ENCODE data around the gene CTXN1.
"Not testable (repeated sequence)": the region's sequence is repeated elsewhere in the genome, so short reads cannot be mapped to it uniquely, and the experiment has no call there.

The CTXN1 gene

GRCh38 chr19:7918615-7919421 lies 7.1 kb downstream of the CTXN1 start:
- 0 out of 2 replicates have a peak, but pooled peaks cover 3% of the 10 kb centered on the region for H3K36me3 ChIP-seq (ENCODE audit: control insufficient read depth, insufficient read depth, low read length)
- peaks cover 13% of the 10 kb centered on the region for H3K27me3 ChIP-seq (ENCODE audit: control insufficient read depth, insufficient read depth, low read length)
- H3K4me3 ChIP-seq (ENCODE audit: low read length) = no peak overlapping the region
- no peaks in the 10 kb centered on the region; the same call in 1 of the 2 replicates for H3K4me1 ChIP-seq (ENCODE audit: control insufficient read depth, insufficient read depth, low read length)
- H3K9me3 ChIP-seq (ENCODE audit: control insufficient read depth, insufficient read depth, low read length) = no peaks in the 10 kb centered on the region
- no CpG with 5 or more reads among the region's 42 CpGs for WGBS (ENCODE audit: insufficient coverage, insufficient read length)
- DNase-seq (ENCODE audit: low read depth, low spot score) = no peak
- H3K27ac ChIP-seq (ENCODE audit: low read length) = no peak overlapping the region

GRCh38 chr19:7918062-7918614 lies 7.8 kb downstream of the CTXN1 start:
- Histone ChIP-seq H3K27me3 (ENCODE audit: control insufficient read depth, insufficient read depth, low read length) (peaks cover 13% of the 10 kb centered on the region), H3K4me3 (ENCODE audit: low read length) (peak overlapping the region; percentile 55; the same call in 1 of the 2 replicates)
- not testable (repeated sequence) for DNase-seq (ENCODE audit: low read depth, low spot score); H3K36me3 ChIP-seq (ENCODE audit: control insufficient read depth, insufficient read depth, low read length); H3K27ac ChIP-seq (ENCODE audit: low read length); H3K9me3 ChIP-seq (ENCODE audit: control insufficient read depth, insufficient read depth, low read length); H3K4me1 ChIP-seq (ENCODE audit: control insufficient read depth, insufficient read depth, low read length)
- no CpG with 5 or more reads among the region's 29 CpGs for WGBS (ENCODE audit: insufficient coverage, insufficient read length)

- DNase-seq (ENCODE audit: low read depth, low spot score) = no peak
- H3K36me3 ChIP-seq (ENCODE audit: control insufficient read depth, insufficient read depth, low read length) = peaks cover 6% of the 10 kb centered on the region; the same call in 1 of the 2 replicates
- no CpG with 5 or more reads among the region's 71 CpGs for WGBS (ENCODE audit: insufficient coverage, insufficient read length)
- H3K27ac ChIP-seq (ENCODE audit: low read length) = no peak overlapping the region
- peaks cover 13% of the 10 kb centered on the region for H3K27me3 ChIP-seq (ENCODE audit: control insufficient read depth, insufficient read depth, low read length)
- H3K9me3 ChIP-seq (ENCODE audit: control insufficient read depth, insufficient read depth, low read length) = no peaks in the 10 kb centered on the region
- no peaks in the 10 kb centered on the region; the same call in 1 of the 2 replicates for H3K4me1 ChIP-seq (ENCODE audit: control insufficient read depth, insufficient read depth, low read length)
- H3K4me3 ChIP-seq (ENCODE audit: low read length) = peak overlapping the region; percentile 55; the same call in 1 of the 2 replicates
Measured at GRCh38 chr19:7917267-7918061, 8.5 kb downstream of the CTXN1 start.

GRCh38 chr19:7916955-7917266 lies 9.0 kb downstream of the CTXN1 start:
- H3K27ac ChIP-seq (ENCODE audit: low read length) = no peak overlapping the region
- peak overlapping the region; percentile 55; the same call in 1 of the 2 replicates for H3K4me3 ChIP-seq (ENCODE audit: low read length)
- DNase-seq (ENCODE audit: low read depth, low spot score) = no peak

GRCh38 chr19:7916103-7916954 lies 9.6 kb downstream of the CTXN1 start:
- Histone ChIP-seq H3K27me3 (ENCODE audit: control insufficient read depth, insufficient read depth, low read length) (peaks cover 13% of the 10 kb centered on the region), H3K36me3 (ENCODE audit: control insufficient read depth, insufficient read depth, low read length) (peaks cover 13% of the 10 kb centered on the region), H3K27ac (ENCODE audit: low read length) (no peak overlapping the region), H3K4me1 (ENCODE audit: control insufficient read depth, insufficient read depth, low read length) (no peaks in the 10 kb centered on the region; the same call in 1 of the 2 replicates), H3K9me3 (ENCODE audit: control insufficient read depth, insufficient read depth, low read length) (no peaks in the 10 kb centered on the region), H3K4me3 (ENCODE audit: low read length) (peak overlapping the region; percentile 55; the same call in 1 of the 2 replicates)
- no CpG with 5 or more reads among the region's 104 CpGs for WGBS (ENCODE audit: insufficient coverage, insufficient read length)
- no peak for DNase-seq (ENCODE audit: low read depth, low spot score)

More at GRCh38 chr19:7916955-7917266, 9.0 kb downstream of the CTXN1 start:
- Histone ChIP-seq H3K4me1 (ENCODE audit: control insufficient read depth, insufficient read depth, low read length) (no peaks in the 10 kb centered on the region; the same call in 1 of the 2 replicates), H3K27me3 (ENCODE audit: control insufficient read depth, insufficient read depth, low read length) (peaks cover 13% of the 10 kb centered on the region), H3K9me3 (ENCODE audit: control insufficient read depth, insufficient read depth, low read length) (no peaks in the 10 kb centered on the region), H3K36me3 (ENCODE audit: control insufficient read depth, insufficient read depth, low read length) (peaks cover 7% of the 10 kb centered on the region)
- no CpG with 5 or more reads among the region's 12 CpGs for WGBS (ENCODE audit: insufficient coverage, insufficient read length)

GRCh38 chr19:7915250-7916102 lies 10.5 kb downstream of the CTXN1 start:
- H3K27me3 ChIP-seq (ENCODE audit: control insufficient read depth, insufficient read depth, low read length) = peaks cover 13% of the 10 kb centered on the region
- no CpG with 5 or more reads among the region's 24 CpGs for WGBS (ENCODE audit: insufficient coverage, insufficient read length)
- H3K27ac ChIP-seq (ENCODE audit: low read length) = no peak overlapping the region
- H3K9me3 ChIP-seq (ENCODE audit: control insufficient read depth, insufficient read depth, low read length) = no peaks in the 10 kb centered on the region
- peaks cover 20% of the 10 kb centered on the region for H3K36me3 ChIP-seq (ENCODE audit: control insufficient read depth, insufficient read depth, low read length)
- H3K4me1 ChIP-seq (ENCODE audit: control insufficient read depth, insufficient read depth, low read length) = no peaks in the 10 kb centered on the region; the same call in 1 of the 2 replicates
- DNase-seq (ENCODE audit: low read depth, low spot score) = no peak
- peak overlapping the region; percentile 55; the same call in 1 of the 2 replicates for H3K4me3 ChIP-seq (ENCODE audit: low read length)

- Histone ChIP-seq H3K27me3 (ENCODE audit: control insufficient read depth, insufficient read depth, low read length) (peaks cover 13% of the 10 kb centered on the region), H3K9me3 (ENCODE audit: control insufficient read depth, insufficient read depth, low read length) (no peaks in the 10 kb centered on the region), H3K27ac (ENCODE audit: low read length) (no peak within 1 kb of the TSS), H3K4me1 (ENCODE audit: control insufficient read depth, insufficient read depth, low read length) (no peaks in the 10 kb centered on the region; the same call in 1 of the 2 replicates), H3K36me3 (ENCODE audit: control insufficient read depth, insufficient read depth, low read length) (peaks cover 25% of the 10 kb centered on the region), H3K4me3 (ENCODE audit: low read length) (no peak within 1 kb of the TSS)
- DNase-seq (ENCODE audit: low read depth, low spot score) = no peak
- WGBS (ENCODE audit: insufficient coverage, insufficient read length) = no CpG with 5 or more reads among the region's 12 CpGs
Measured at GRCh38 chr19:7914598-7915045, 11.3 kb downstream of the CTXN1 start, which contains the start of gene TGFBR3L. Gene TGFBR3L (plus strand): TSS chr19:7914830.

GRCh38 chr19:7914099-7914498 lies 11.8 kb downstream of the CTXN1 start:
- Histone ChIP-seq H3K9me3 (ENCODE audit: control insufficient read depth, insufficient read depth, low read length) (no peaks in the 10 kb centered on the region), H3K4me1 (ENCODE audit: control insufficient read depth, insufficient read depth, low read length) (no peaks in the 10 kb centered on the region; the same call in 1 of the 2 replicates), H3K27ac (ENCODE audit: low read length) (no peak overlapping the region), H3K4me3 (ENCODE audit: low read length) (no peak overlapping the region), H3K36me3 (ENCODE audit: control insufficient read depth, insufficient read depth, low read length) (peaks cover 26% of the 10 kb centered on the region), H3K27me3 (ENCODE audit: control insufficient read depth, insufficient read depth, low read length) (peaks cover 13% of the 10 kb centered on the region)
- no CpG with 5 or more reads among the region's 12 CpGs for WGBS (ENCODE audit: insufficient coverage, insufficient read length)
- no peak for DNase-seq (ENCODE audit: low read depth, low spot score)

GRCh38 chr19:7913652-7914051 lies 12.3 kb downstream of the CTXN1 start:
- no CpG with 5 or more reads among the region's 10 CpGs for WGBS (ENCODE audit: insufficient coverage, insufficient read length)
- H3K36me3 ChIP-seq (ENCODE audit: control insufficient read depth, insufficient read depth, low read length) = peaks cover 28% of the 10 kb centered on the region
- peaks cover 13% of the 10 kb centered on the region for H3K27me3 ChIP-seq (ENCODE audit: control insufficient read depth, insufficient read depth, low read length)

More at GRCh38 chr19:7913652-7914051, 12.3 kb downstream of the CTXN1 start:
- no peak overlapping the region for H3K27ac ChIP-seq (ENCODE audit: low read length)
- no peak overlapping the region for H3K4me3 ChIP-seq (ENCODE audit: low read length)
- no peaks in the 10 kb centered on the region; the same call in 1 of the 2 replicates for H3K4me1 ChIP-seq (ENCODE audit: control insufficient read depth, insufficient read depth, low read length)
- DNase-seq (ENCODE audit: low read depth, low spot score) = no peak
- H3K9me3 ChIP-seq (ENCODE audit: control insufficient read depth, insufficient read depth, low read length) = no peaks in the 10 kb centered on the region

Measured in iPS DF 6.9 (cell line).